C4-2B (cell line): ENCODE measurements around the gene TLCD1.

Experiments
- H3K27ac ChIP-seq: fragments of 450-650 bp; 2 replicates; pipeline ENCODE4 v1.5.1; 2017
- ZFX ChIP-seq: fragments of 450-650 bp; IDR thresholded peaks from 2 replicates; pipeline ENCODE4 v1.6.1; 2017
- TF ChIP-seq, protein P1 (sequence below): fragments of 450-650 bp; conservative IDR thresholded peaks from 2 replicates; pipeline ENCODE4 v1.5.1; 2017; ENCODE audit warnings: mild to moderate bottlenecking

TLCD1 gene

DNA sequence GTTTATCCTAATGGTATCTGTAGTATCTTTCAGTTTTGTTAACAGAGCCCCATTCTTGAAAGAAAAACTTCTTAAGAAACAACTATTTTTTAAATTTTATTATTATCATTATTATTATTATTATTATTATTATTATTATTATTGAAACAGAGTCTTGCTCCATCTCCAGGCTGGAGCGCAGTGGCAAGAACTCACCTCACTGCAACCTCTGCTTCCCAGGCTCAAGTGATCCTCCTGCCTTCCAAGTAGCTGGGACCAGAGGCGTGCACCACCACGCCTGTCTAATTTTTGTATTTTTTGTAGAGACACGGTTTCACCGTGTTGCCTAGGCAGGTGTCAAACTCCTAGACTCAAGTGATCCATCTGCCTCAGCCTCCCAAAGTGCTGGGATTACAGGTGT is 40.7 kb downstream of the TLCD1 start:
- TF ChIP-seq ZFX = no peak
- TF ChIP-seq, protein P1, sequence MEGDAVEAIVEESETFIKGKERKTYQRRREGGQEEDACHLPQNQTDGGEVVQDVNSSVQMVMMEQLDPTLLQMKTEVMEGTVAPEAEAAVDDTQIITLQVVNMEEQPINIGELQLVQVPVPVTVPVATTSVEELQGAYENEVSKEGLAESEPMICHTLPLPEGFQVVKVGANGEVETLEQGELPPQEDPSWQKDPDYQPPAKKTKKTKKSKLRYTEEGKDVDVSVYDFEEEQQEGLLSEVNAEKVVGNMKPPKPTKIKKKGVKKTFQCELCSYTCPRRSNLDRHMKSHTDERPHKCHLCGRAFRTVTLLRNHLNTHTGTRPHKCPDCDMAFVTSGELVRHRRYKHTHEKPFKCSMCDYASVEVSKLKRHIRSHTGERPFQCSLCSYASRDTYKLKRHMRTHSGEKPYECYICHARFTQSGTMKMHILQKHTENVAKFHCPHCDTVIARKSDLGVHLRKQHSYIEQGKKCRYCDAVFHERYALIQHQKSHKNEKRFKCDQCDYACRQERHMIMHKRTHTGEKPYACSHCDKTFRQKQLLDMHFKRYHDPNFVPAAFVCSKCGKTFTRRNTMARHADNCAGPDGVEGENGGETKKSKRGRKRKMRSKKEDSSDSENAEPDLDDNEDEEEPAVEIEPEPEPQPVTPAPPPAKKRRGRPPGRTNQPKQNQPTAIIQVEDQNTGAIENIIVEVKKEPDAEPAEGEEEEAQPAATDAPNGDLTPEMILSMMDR = no peak
- no peak overlapping the region for H3K27ac ChIP-seq

- TF ChIP-seq, protein P1 = no peak
- TF ChIP-seq ZFX = no peak
- H3K27ac ChIP-seq = no peak overlapping the region
Observed at GRCh38 chr17:28684963-28685362, 41.1 kb downstream of the TLCD1 start.

DNA sequence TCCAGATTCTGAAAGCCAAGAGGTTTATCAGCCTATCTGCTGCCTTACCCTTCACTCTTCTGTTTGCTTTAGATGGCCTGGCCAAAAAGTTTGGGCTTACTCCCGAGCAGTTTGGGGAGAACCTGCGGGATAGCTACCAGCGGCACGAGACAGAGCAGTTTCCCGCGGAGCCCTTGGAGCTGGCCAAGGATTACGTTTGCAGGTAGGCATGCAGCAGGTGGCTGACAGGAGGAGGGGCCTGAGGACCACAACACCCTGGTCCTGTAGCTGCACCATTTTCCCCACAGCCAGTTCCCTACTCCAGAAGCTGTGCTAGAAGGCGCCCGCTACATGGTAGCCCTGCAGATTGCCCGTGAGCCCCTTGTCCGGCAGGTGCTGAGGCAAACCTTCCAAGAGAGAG is 43.4 kb downstream of the TLCD1 start:
- TF ChIP-seq, protein P1 = no peak
- TF ChIP-seq ZFX = no peak
- H3K27ac ChIP-seq = no peak overlapping the region

DNA sequence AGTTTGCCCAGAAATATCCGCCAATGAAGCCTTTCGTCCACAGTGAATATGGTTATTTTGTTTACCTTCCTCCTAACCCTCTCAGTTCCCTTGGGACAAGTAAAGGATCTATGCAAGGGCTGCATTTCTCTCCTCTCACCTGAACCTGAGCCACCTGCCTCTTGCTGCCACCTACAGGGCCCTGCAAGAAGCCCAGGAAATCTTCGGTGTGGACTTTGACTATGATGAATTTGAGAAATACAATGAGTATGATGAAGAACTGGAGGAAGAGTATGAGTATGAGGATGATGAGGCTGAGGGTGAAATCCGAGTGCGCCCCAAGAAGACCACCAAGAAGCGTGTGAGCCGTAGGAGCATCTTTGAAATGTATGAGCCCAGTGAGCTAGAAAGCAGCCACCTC is 50.1 kb downstream of the TLCD1 start:
- no peak for TF ChIP-seq ZFX
- TF ChIP-seq, protein P1 = peak; percentile 65
- H3K27ac ChIP-seq = no peak overlapping the region

DNA sequence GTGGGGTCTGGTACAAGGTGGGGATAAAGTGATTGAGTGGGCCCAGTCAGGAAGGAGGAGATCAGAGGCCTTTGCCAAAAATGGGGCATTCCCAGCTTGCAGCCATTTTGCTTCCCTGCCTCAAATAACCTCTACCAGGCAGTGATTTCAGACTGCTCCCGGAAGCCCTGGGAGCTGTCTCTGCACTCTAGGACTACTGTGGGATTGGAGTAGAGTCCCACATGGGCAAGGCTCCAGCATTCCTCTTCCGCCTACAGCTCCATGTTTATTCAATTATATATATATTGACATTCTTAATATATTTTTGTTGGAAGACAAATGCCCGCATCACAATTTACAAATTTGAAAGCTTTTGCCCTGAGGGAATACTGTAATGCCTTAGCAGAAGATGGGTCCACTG is 50.5 kb downstream of the TLCD1 start:
- H3K27ac ChIP-seq = no peak overlapping the region
- TF ChIP-seq, protein P1 = no peak
- TF ChIP-seq ZFX = no peak
